GM12875 (cell line): Measurements from ENCODE around the gene GMPS.
A peak's percentile ranks its signal among the peaks of the same experiment; 100 is the strongest.
"Not testable (repeated sequence)": the region's sequence is repeated elsewhere in the genome, so short reads cannot be mapped to it uniquely, and the experiment has no call there.

ENCODE experiments used
- H3K4me3 ChIP-seq: one replicate; pipeline ENCODE4 v1.5.1; 2011; ENCODE audit warnings: low read depth, low read length, control low read depth
- CTCF ChIP-seq: IDR thresholded peaks from 2 replicates; pipeline ENCODE4 v1.5.1; 2011; ENCODE audit warnings: low read depth, mild to moderate bottlenecking, control low read depth, inconsistent platforms, low read length, moderate library complexity, borderline replicate concordance; ENCODE audit not compliant: insufficient read depth

The GMPS gene

GRCh38 chr3:155853214-155854140 lies 17.0 kb upstream of the GMPS start:
- H3K4me3 ChIP-seq: peak overlapping the region; percentile 86
- TF ChIP-seq CTCF: no peak

GRCh38 chr3:155854141-155854940 lies 16.1 kb upstream of the GMPS start, which contains the start of gene SLC33A1:
Gene SLC33A1, minus strand, starts transcription at chr3:155854427. Its CDS starts 430 bp downstream, at chr3:155853997.
- H3K4me3 ChIP-seq: peak within 1 kb of the TSS; percentile 86
- TF ChIP-seq CTCF: no peak

- no peak for TF ChIP-seq CTCF
- no peak overlapping the region for H3K4me3 ChIP-seq
Observed at GRCh38 chr3:155859859-155860258, 10.6 kb upstream of the GMPS start.

GRCh38 chr3:155860424-155860823 lies 10.0 kb upstream of the GMPS start:
- not testable (repeated sequence) for H3K4me3 ChIP-seq

GRCh38 chr3:155861476-155862183 lies 8.8 kb upstream of the GMPS start:
- TF ChIP-seq CTCF: no peak

GRCh38 chr3:155862290-155862982 lies 8.0 kb upstream of the GMPS start:
- H3K4me3 ChIP-seq: not testable (repeated sequence)

More at GRCh38 chr3:155861476-155862183, 8.8 kb upstream of the GMPS start:
- no peak overlapping the region for H3K4me3 ChIP-seq

- TF ChIP-seq CTCF: no peak
- no peak overlapping the region for H3K4me3 ChIP-seq
Observed at GRCh38 chr3:155863072-155863784, 7.2 kb upstream of the GMPS start.
